Upper lobe of left lung (tissue), 6 donors: ENCODE measurements around the gene EXOC3L2. TPM values are rescaled to one million over a fixed set of nuclear protein-coding genes. Genes with fewer than 3 reads are reported as not detected.
A peak's percentile ranks its signal among the peaks of the same experiment; 100 is the strongest.

Experiments
- ATAC-seq, 2 donors: fragments of 200-7000 bp; cut with Tn5 transposase; one replicate each; pipeline ENCODE4 v1.9.1; 2022; ENCODE audit warnings: mild to moderate bottlenecking in 2 of 2, moderate library complexity in 2 of 2; ENCODE audit not compliant: low FRiP score in 2 of 2
- DNase-seq, 2 donors: peaks; one replicate each; pipeline ENCODE4 v3.0.0-alpha.2; 2019 to 2020
- H3K27ac ChIP-seq, 4 donors: fragments of 200-600 bp; sonication (generic); one replicate each; pipeline ENCODE4 v1.5.1; 2016 to 2019
- H3K27me3 ChIP-seq, 4 donors: fragments of 200-600 bp; sonication (generic); one replicate each; pipeline ENCODE4 v1.5.1; 2017 to 2019
- H3K36me3 ChIP-seq, 4 donors: fragments of 200-600 bp; sonication (generic); one replicate each; pipeline ENCODE4 v1.5.1; 2016 to 2019
- H3K4me1 ChIP-seq, 4 donors: fragments of 200-600 bp; sonication (generic); one replicate each; pipeline ENCODE4 v1.5.1; 2018 to 2019
- H3K4me3 ChIP-seq, 4 donors: fragments of 200-600 bp; sonication (generic); one replicate each; pipeline ENCODE4 v1.5.1; 2017 to 2019; ENCODE audit warnings: mild to moderate bottlenecking in 2 of 4, moderate library complexity in 1 of 4
- H3K9me3 ChIP-seq, 4 donors: fragments of 200-600 bp; sonication (generic); one replicate each; pipeline ENCODE4 v1.5.1; 2018 to 2019
- EP300 ChIP-seq, 4 donors: sonication (generic); formaldehyde crosslinking; IDR thresholded peaks; one replicate each; pipeline ENCODE4 v1.5.1; 2017; ENCODE audit warnings: antibody characterized with exemption in 4 of 4, control low read depth in 2 of 4
- POLR2A ChIP-seq, 4 donors: fragments of 450-650 bp; IDR thresholded peaks; one replicate each; pipeline ENCODE4 v1.5.1; 2016 to 2017; ENCODE audit warnings: antibody characterized with exemption in 4 of 4, mild to moderate bottlenecking in 2 of 4
- POLR2AphosphoS5 ChIP-seq, 2 donors: sonication (generic); formaldehyde crosslinking; IDR thresholded peaks; one replicate each; pipeline ENCODE4 v1.5.1; 2017; ENCODE audit warnings: antibody characterized with exemption in 2 of 2
- WGBS, 2 donors: methylation state at CpG; one replicate each; pipeline ENCODE4 v1.1.5; 2017 to 2018; 5-methylcytosine and 5-hydroxymethylcytosine counted together
- total RNA-seq, 6 donors: library from RNA; depleted of rRNA in 4 of 6; stranded (reverse); fragments of >200 nt in 4 of 6; gene quantifications; one replicate each; pipeline versions ENCODE4 v1.1.0 to v1.2.1, GENCODE V29; 2016 to 2021
- TF ChIP-seq, protein P1 (sequence below), 6 experiments: fragments of 450-650 bp in 4 of 6; fragments of 200-600 bp in 2 of 6; sonication (generic) in 2 of 6; IDR thresholded peaks; one replicate each; pipeline ENCODE4 v1.5.1; 2016 to 2019; ENCODE audit warnings: antibody characterized with exemption in 6 of 6
- donor health status: DM: no; HTN: no; CAD: no; lungs with moderate emphysema.
- donor health status: DM: no; HTN: yes; CAD: no; lungs with severe emphysema.

EXOC3L2 gene
- total RNA-seq, 6 donors from 2014 or later, result 1.1 to 10.0 (median 2.7) TPM

DNA sequence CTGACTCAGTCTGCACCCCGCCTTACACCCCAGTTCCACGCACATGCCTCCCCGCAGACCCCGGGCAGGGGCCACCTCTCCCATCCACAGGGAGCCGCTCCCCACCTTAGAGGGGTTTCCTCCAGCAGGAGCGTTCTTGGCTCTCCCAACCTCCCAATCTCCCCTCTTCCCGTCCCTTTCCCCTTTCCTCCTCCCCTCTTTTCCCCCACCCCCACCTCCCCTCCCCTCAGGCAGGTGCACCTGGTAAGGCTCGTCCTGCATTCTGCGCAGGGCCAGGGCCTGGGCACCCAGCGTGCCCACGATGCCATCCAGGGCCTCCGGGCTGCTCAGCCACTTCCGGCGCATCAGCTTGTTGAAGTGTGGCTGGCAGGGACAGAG is 27.3 kb downstream of the EXOC3L2 start:
- WGBS, 2 donors, result 52 to 63% methylated on average over 13 of the region's 14 CpGs

DNA sequence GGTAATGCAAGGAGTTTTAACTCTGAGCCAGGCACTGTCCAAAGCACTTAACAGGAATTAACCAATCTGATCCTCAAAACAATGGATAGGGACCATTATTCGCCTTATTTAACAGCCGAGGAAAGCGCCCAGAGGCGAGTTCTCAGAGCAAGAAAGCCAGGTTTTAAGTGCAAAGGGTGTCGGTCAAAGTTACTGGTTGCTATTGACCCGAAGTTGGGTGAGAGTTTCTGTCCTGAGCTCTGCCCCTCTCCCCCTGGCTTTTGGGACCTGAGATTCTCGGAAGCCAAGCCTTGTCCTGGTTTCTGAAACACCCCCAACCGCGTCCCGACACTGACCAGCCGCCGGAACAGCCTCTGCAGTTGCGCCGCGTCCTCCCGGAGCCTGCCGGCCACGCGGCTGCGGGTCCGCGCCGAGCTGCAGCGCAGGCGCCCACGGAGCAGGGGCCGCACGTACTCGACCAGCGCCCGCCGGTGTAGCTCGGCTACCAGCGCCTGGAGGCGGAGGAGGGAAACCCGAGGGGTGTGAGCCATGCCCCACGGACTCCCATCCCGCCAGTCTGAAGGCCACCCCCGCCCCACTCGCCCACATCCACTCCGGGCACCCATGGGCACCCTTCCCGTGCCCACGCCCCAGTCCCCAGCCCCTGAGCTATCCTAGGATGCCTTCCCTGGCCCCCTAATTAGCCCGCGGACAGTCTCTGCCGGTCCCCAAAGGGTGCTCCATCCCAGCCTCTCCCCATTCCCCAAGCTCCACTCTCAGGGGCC is 27.8 kb downstream of the EXOC3L2 start:
- DNase-seq (peak in 1 of 2 donors; percentile 74), ATAC-seq (no peak)
- Histone ChIP-seq H3K27ac (no peak overlapping the region), H3K4me3 (no peak overlapping the region), H3K36me3 (no peaks in the 10 kb centered on the region), H3K27me3 (peaks cover 0 to 23% (median 9%) of the 10 kb centered on the region in 4 donors), H3K9me3 (no peaks in the 10 kb centered on the region), H3K4me1 (peaks cover 7 to 28% (median 9%) of the 10 kb centered on the region in 4 donors)
- no peak for TF ChIP-seq POLR2A (IDR thresholded peaks at IDR 0.05)
- TF ChIP-seq, protein P1, sequence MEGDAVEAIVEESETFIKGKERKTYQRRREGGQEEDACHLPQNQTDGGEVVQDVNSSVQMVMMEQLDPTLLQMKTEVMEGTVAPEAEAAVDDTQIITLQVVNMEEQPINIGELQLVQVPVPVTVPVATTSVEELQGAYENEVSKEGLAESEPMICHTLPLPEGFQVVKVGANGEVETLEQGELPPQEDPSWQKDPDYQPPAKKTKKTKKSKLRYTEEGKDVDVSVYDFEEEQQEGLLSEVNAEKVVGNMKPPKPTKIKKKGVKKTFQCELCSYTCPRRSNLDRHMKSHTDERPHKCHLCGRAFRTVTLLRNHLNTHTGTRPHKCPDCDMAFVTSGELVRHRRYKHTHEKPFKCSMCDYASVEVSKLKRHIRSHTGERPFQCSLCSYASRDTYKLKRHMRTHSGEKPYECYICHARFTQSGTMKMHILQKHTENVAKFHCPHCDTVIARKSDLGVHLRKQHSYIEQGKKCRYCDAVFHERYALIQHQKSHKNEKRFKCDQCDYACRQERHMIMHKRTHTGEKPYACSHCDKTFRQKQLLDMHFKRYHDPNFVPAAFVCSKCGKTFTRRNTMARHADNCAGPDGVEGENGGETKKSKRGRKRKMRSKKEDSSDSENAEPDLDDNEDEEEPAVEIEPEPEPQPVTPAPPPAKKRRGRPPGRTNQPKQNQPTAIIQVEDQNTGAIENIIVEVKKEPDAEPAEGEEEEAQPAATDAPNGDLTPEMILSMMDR (IDR thresholded peaks at IDR 0.05), result no peak
- TF ChIP-seq POLR2AphosphoS5 (IDR thresholded peaks at IDR 0.05), result no peak
- TF ChIP-seq EP300 (IDR thresholded peaks at IDR 0.05), result no peak
- 37 to 44% methylated on average over 19 to 44 of the region's 46 CpGs for WGBS, 2 donors

More for the DNA sequence above, 27.3 kb downstream of the EXOC3L2 start:
- Histone ChIP-seq H3K9me3 (no peaks in the 10 kb centered on the region), H3K27me3 (peaks cover 0 to 23% (median 9%) of the 10 kb centered on the region in 4 donors), H3K36me3 (no peaks in the 10 kb centered on the region), H3K4me1 (peaks cover 3 to 23% (median 7%) of the 10 kb centered on the region in 4 donors), H3K27ac (no peak overlapping the region), H3K4me3 (no peak overlapping the region)
- TF ChIP-seq, protein P1 (IDR thresholded peaks at IDR 0.05), result no peak
- TF ChIP-seq POLR2A (IDR thresholded peaks at IDR 0.05) (no peak), POLR2AphosphoS5 (IDR thresholded peaks at IDR 0.05) (no peak), EP300 (IDR thresholded peaks at IDR 0.05) (no peak)
- DNase-seq, result peak in 1 of 2 donors; percentile 31
- peak in 1 of 2 donors; percentile 25 for ATAC-seq

DNA sequence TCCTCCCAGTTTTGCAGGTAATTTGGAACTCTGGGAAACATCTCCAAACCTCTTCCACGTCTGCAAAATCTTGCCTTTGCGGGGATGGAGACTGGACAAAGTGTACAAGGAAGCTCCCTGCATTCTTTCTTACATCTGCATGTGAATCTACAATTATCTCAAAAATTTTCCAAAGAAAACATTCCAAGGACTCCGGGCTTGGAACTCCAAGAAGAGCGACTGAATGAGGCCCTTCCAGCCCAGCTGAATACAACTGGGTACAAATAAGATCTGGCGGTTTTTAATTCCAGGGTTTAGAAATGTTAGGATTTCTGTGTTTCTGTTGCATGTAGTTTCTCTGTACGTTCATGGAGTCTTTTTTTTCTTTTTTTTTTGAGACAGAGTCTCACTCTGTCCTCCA is 28.5 kb downstream of the EXOC3L2 start:
- 75 to 84% methylated on average over 6 of the region's 6 CpGs for WGBS, 2 donors
- Histone ChIP-seq H3K27me3 (peaks cover 0 to 23% (median 9%) of the 10 kb centered on the region in 4 donors), H3K36me3 (no peaks in the 10 kb centered on the region), H3K27ac (no peak overlapping the region), H3K4me1 (peaks cover 11 to 35% (median 15%) of the 10 kb centered on the region in 4 donors), H3K9me3 (no peaks in the 10 kb centered on the region), H3K4me3 (no peak overlapping the region)
- ATAC-seq, result no peak
- no peak for DNase-seq
- no peak for TF ChIP-seq EP300 (IDR thresholded peaks at IDR 0.05)
- no peak for TF ChIP-seq POLR2A (IDR thresholded peaks at IDR 0.05)
- TF ChIP-seq, protein P1 (IDR thresholded peaks at IDR 0.05), result no peak
- no peak for TF ChIP-seq POLR2AphosphoS5 (IDR thresholded peaks at IDR 0.05)

DNA sequence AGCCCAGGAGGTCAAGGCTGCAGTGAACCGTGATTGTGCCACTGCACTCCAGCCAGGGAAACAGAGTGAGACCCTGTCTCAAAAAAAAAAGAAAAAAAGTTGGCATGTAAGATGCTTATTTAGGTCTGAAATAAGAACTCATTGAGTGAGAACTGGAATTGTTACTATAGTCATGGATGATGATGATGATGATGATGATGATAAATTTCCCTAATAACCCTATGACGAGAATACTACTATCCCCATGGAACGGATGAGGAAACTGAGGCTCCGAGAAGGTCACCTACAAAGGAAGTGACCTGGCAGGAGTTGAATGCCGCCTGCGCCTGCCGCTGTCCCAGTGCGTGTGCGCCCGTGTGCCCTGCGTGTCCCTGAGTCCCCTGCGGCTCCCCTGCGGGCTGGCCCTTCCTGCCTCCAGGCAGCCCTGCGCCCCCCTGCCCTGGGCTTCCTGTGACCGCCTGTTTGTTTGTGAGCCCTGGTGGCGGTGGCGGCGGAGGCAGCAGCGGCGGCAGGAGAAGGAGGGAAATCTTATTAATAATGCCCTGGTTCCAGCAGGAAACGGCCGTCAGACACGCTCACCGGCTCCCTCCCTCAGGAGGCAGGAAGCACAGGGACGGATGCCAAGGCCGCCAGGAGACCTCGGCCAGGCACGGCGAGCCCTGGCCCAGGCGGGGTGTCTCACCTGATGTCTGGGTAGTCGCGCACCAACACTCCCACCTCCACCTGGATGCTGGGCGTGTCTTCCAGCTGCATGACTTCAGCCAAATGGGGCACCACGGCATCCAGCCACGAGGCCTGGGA is 29.6 kb downstream of the EXOC3L2 start:
- WGBS, 2 donors, result 5 to 7% methylated on average over 17 to 30 of the region's 35 CpGs
- no peaks in the 10 kb centered on the region for H3K9me3 ChIP-seq
- H3K36me3 ChIP-seq, result no peaks in the 10 kb centered on the region
- no peak overlapping the region for H3K4me3 ChIP-seq
- H3K4me1 ChIP-seq, result peaks cover 11 to 41% (median 20%) of the 10 kb centered on the region in 4 donors
- DNase-seq (peak; percentile 31 to 78), ATAC-seq (no peak)
- TF ChIP-seq, protein P1 (IDR thresholded peaks at IDR 0.05), result peak in 3 of 6 experiments; percentile 5 to 22 (median 21)
- peak in 1 of 4 donors; percentile 38 for TF ChIP-seq EP300 (IDR thresholded peaks at IDR 0.05)
- TF ChIP-seq POLR2A (IDR thresholded peaks at IDR 0.05), result no peak
- TF ChIP-seq POLR2AphosphoS5 (IDR thresholded peaks at IDR 0.05), result peak in 1 of 2 donors; percentile 42
- peak overlapping the region in 2 of 4 donors; percentile 20 to 44 for H3K27ac ChIP-seq
- peaks cover 0 to 23% (median 9%) of the 10 kb centered on the region in 4 donors for H3K27me3 ChIP-seq
